Activated CD4-positive, alpha-beta memory T cell treated with anti-CD3 and anti-CD28 coated beads for 36 hours (primary cell): Measurements from ENCODE around the gene IL33. TPM values are rescaled to one million over a fixed set of nuclear protein-coding genes. Genes with fewer than 3 reads are reported as not detected.

ENCODE experiments used
- CTCF ChIA-PET: fragments of 350-600 bp; sonication (Branson Sonifier 250); formaldehyde crosslinking; loops from one replicate; lab custom pipeline; 2021; ENCODE audit warnings: antibody characterized with exemption, inconsistent platforms; lab: Charles Lee
- POLR2A ChIA-PET: fragments of 350-600 bp; sonication (Branson Sonifier 250); formaldehyde crosslinking; loops from one replicate; lab custom pipeline; 2021; ENCODE audit warnings: antibody characterized with exemption; lab: Charles Lee
- DNase-seq: peaks from one replicate; pipeline ENCODE4 v3.0.0-alpha.2; 2020
- H3K27ac Mint-ChIP-seq: one replicate; pipeline ENCODE4 v1.8.0; 2021; ENCODE audit warnings: mixed read lengths
- H3K27me3 Mint-ChIP-seq: one replicate; pipeline ENCODE4 v1.8.0; 2021; ENCODE audit warnings: mixed read lengths
- H3K36me3 Mint-ChIP-seq: one replicate; pipeline ENCODE4 v1.8.0; 2021; ENCODE audit warnings: mixed read lengths
- H3K4me1 Mint-ChIP-seq: one replicate; pipeline ENCODE4 v1.8.0; 2021; ENCODE audit warnings: low read depth, mixed read lengths
- H3K4me3 Mint-ChIP-seq: one replicate; pipeline ENCODE4 v1.8.0; 2021; ENCODE audit warnings: mild to moderate bottlenecking, mixed read lengths
- H3K9me3 Mint-ChIP-seq: one replicate; pipeline ENCODE4 v1.8.0; 2021; ENCODE audit warnings: mixed read lengths
- intact Hi-C: fragments of 100-400 bp; cut with micrococcal nuclease; formaldehyde crosslinking; loops from one replicate; pipeline ENCODE4 v1.15.1; 2023
- total RNA-seq, 2 experiments: library from RNA; stranded (reverse); gene quantifications; one replicate each; pipeline ENCODE4 v1.2.3, GENCODE V29; 2021

IL33 gene
- total RNA-seq, 2 experiments from 2014 or later = not detected

DNA sequence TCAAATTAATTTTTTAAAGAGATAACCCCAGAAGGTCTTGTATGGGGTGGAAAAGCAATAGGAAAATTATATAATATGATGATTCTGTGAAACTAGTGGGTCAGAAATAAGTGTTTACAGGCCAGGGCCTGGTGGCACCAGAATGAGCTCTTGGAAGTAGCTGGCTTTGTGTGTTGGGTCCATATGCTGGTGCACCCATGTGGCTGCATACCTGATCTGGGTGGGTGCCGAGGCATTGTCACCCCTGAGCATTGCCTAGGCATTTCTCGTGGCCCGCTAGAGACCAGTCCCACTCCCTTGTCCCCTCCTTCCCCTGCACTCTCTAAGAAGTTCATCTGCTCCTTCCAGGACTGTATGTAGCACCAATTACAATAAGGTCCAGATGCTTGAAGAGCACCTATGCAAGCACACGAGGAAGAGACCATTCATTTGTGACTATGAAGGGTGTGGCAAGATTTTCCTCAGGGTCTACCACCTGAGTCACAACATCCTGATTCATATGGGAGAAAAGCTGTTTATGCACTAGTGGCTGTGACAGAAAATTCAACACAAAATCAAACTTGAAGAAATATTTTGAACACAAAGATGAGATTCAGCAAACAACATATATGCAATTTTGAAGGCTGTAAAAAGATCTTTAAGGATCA is 19.8 kb upstream of the IL33 start:
- H3K27ac Mint-ChIP-seq = no peak overlapping the region
- ChIA-PET POLR2A (no interaction called here), CTCF (no interaction called here)
- no peaks in the 10 kb centered on the region for H3K9me3 Mint-ChIP-seq
- no peak for DNase-seq
- H3K4me1 Mint-ChIP-seq = no peaks in the 10 kb centered on the region
- no peaks in the 10 kb centered on the region for H3K36me3 Mint-ChIP-seq
- intact Hi-C loops = no loop called here
- H3K27me3 Mint-ChIP-seq = peaks cover 20% of the 10 kb centered on the region
- H3K4me3 Mint-ChIP-seq = no peak overlapping the region

DNA sequence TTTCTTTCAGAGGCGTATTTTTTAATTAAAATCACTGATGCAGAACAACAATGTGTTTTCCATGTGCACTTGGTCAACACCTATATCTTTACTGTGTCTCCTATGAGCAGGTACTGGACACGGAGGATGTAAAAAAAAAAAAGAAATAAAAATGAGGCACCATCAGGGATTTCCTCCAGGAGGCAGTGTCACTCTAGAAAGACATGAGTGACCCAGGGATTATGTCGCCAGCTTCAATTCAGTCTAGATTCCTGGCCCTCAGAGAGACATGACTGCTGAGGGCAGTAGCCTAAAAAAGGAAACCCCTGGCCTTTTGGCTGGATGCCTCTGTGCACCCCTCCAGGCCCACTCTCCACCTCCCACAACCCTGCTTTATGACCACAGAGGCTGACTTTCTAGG is 18.3 kb upstream of the IL33 start:
- ChIA-PET CTCF (interaction anchor here (0.9 to 1.1 kb wide), 3 partner anchors 109 to 113 kb away, joined by 3 to 4 read pairs (median 3); no protein-coding TSS in a partner anchor), POLR2A (no interaction called here)
- H3K27ac Mint-ChIP-seq = no peak overlapping the region
- intact Hi-C loops = no loop called here
- no peaks in the 10 kb centered on the region for H3K9me3 Mint-ChIP-seq
- no peaks in the 10 kb centered on the region for H3K4me1 Mint-ChIP-seq
- no peak overlapping the region for H3K4me3 Mint-ChIP-seq
- peaks cover 22% of the 10 kb centered on the region for H3K27me3 Mint-ChIP-seq
- H3K36me3 Mint-ChIP-seq = no peaks in the 10 kb centered on the region
- DNase-seq = no peak

DNA sequence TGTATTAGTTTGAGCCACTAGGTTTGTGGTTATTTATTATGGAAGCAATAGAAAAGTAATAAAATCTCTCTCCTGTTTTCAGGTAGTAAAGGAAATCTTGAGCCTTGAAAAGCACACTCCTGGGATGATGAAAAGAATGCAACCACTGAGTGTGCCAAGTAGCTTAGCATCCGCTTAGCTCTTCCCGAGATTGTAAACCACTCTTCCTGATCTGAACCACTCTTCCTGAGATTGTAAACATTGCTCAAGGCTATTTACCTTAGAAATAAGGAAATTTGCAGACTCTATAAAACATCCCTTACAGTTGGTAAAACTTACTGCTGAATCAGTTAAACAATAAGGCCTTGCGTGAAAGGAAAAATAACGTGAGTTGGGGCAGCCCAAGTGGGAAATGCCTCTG is 17.4 kb upstream of the IL33 start:
- no peak for DNase-seq
- intact Hi-C loops = no loop called here
- Mint-ChIP-seq H3K4me1 (no peaks in the 10 kb centered on the region), H3K27me3 (peaks cover 22% of the 10 kb centered on the region), H3K4me3 (no peak overlapping the region), H3K9me3 (no peaks in the 10 kb centered on the region), H3K27ac (no peak overlapping the region), H3K36me3 (no peaks in the 10 kb centered on the region)
- POLR2A ChIA-PET = no interaction called here
- CTCF ChIA-PET = interaction anchor here (1.1 kb wide), 1 partner anchor 109 kb away, joined by 3 read pairs; no protein-coding TSS in a partner anchor

DNA sequence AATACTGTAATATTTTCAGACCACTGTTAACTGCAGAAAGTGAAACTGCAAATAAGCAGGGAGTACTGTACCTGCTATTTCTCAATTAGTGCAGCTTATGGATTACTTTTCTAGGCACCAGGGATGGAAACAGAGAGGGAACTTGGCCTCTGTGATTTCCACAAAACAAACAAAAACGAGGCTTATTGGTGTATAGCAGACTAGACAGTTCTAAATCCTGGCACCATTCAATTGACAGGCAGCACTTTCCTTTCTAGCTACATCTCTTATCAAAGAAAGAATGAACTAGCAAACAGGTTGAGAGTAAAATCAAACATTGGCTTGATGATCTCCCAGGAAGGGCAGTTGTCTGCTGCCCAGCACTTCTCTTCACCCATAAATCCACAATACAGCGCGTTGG is 16.0 kb upstream of the IL33 start:
- Mint-ChIP-seq H3K27ac (no peak overlapping the region), H3K36me3 (no peaks in the 10 kb centered on the region), H3K27me3 (peaks cover 22% of the 10 kb centered on the region), H3K9me3 (no peaks in the 10 kb centered on the region), H3K4me3 (no peak overlapping the region), H3K4me1 (no peaks in the 10 kb centered on the region)
- DNase-seq = no peak
- intact Hi-C loops = no loop called here
- ChIA-PET POLR2A (no interaction called here), CTCF (no interaction called here)

DNA sequence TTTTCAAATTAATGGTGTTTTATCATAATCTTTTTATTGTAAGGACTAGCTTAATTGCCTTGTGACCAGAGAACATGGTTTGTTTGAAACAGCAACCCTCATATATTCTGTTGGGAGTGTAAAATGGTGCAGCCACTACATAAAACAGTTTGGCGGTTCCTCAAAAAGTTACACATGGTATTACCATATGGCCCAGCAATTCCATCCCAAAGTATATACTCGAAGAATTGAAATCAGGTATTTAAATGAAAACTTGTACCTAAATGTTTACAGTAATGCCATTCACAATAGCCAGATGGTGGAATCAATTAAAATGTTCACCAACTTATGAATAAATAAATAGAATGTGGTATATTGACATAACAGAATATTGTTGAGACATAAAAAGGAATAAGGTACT is 14.8 kb upstream of the IL33 start:
- Mint-ChIP-seq H3K27me3 (peaks cover 23% of the 10 kb centered on the region), H3K4me1 (no peaks in the 10 kb centered on the region), H3K36me3 (no peaks in the 10 kb centered on the region), H3K27ac (no peak overlapping the region), H3K4me3 (no peak overlapping the region), H3K9me3 (no peaks in the 10 kb centered on the region)
- no peak for DNase-seq
- CTCF ChIA-PET = interaction anchor here (1.1 kb wide), 1 partner anchor 105 kb away, joined by 3 read pairs; no protein-coding TSS in a partner anchor
- POLR2A ChIA-PET = no interaction called here
- intact Hi-C loops = no loop called here

DNA sequence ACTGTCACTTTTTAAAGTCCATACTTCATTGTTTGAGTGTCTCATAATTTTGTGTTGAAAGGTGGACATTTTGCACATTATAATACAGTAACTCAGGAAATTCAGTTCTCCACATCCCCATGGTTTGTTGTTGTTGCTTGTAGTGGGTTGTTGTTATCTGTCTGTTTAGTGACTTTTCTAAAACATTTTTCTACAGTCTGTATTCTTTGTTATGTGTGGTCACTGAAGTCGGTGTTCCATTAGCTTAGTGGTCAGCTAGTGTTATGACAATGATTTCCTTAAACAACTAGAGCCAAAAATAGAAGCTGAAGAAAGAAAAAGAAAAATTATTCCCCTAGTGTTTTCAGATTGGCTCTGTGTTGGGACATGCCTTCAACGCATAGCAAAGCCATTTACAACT is 5.6 kb upstream of the IL33 start:
- Mint-ChIP-seq H3K36me3 (no peaks in the 10 kb centered on the region), H3K9me3 (peaks cover 40% of the 10 kb centered on the region), H3K27me3 (peaks cover 2% of the 10 kb centered on the region), H3K4me1 (no peaks in the 10 kb centered on the region), H3K27ac (no peak overlapping the region), H3K4me3 (no peak overlapping the region)
- DNase-seq = no peak
- ChIA-PET POLR2A (no interaction called here), CTCF (interaction anchor here (0.6 kb wide), 1 partner anchor 204 kb away, joined by 3 read pairs; no protein-coding TSS in a partner anchor)
- intact Hi-C loops = no loop called here

DNA sequence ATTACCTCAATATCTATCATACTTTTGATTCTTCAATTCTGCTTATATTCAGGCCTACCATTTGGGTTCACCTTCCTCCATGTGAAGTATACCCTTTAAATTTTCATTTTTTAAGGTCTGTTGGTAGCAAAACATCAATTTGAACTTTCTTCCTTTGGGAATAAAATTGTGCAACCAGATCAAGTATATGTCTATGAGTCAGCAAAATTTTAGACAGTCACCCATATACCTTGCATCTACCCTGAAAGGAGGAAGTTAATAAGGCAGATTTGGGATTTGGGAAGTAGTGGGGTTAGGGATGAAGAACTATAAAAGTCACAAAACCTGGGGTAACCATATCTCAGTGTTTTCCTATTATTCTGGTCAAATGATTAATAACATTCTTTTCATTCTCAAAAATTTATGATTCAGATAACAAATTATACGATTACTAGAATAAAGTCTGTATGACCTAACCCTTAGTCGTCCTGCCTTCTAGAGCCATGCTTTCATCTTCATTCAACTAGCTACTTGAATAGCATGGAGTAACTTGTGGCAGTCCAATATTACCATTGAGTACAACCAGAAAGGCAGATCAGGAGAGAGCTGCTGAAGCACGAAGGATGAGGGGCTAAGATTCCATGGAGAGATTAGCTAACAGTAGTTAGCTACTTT is 2.8 kb upstream of the IL33 start:
- peaks cover 7% of the 10 kb centered on the region for H3K27me3 Mint-ChIP-seq
- POLR2A ChIA-PET = no interaction called here
- no peaks in the 10 kb centered on the region for H3K4me1 Mint-ChIP-seq
- no peak overlapping the region for H3K4me3 Mint-ChIP-seq
- CTCF ChIA-PET = no interaction called here
- H3K27ac Mint-ChIP-seq = no peak overlapping the region
- H3K36me3 Mint-ChIP-seq = no peaks in the 10 kb centered on the region
- intact Hi-C loops = no loop called here
- H3K9me3 Mint-ChIP-seq = peaks cover 29% of the 10 kb centered on the region
- no peak for DNase-seq

DNA sequence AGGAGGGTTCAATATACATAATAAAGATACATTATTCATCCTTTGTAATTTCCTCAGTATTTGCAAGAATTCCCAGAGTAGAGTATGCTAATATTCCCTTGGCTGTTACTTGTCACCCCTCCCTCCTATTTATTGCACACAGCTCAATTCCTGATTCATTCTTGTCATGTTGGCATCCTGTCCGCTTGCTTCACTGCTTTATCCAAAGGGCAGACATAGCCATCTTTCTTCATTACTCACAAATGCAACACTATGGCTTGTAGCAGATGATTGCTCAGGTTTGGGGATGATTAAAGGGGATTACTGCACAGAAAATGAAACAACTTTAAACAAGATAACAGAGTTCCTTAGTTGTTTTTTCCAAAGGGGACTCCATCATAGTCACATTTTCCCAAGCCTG is 1.2 kb upstream of the IL33 start:
- H3K27ac Mint-ChIP-seq = no peak overlapping the region
- intact Hi-C loops = no loop called here
- H3K27me3 Mint-ChIP-seq = peaks cover 10% of the 10 kb centered on the region
- H3K4me1 Mint-ChIP-seq = no peaks in the 10 kb centered on the region
- no peaks in the 10 kb centered on the region for H3K36me3 Mint-ChIP-seq
- H3K4me3 Mint-ChIP-seq = no peak overlapping the region
- no peak for DNase-seq
- H3K9me3 Mint-ChIP-seq = peaks cover 16% of the 10 kb centered on the region
- ChIA-PET POLR2A (no interaction called here), CTCF (no interaction called here)

DNA sequence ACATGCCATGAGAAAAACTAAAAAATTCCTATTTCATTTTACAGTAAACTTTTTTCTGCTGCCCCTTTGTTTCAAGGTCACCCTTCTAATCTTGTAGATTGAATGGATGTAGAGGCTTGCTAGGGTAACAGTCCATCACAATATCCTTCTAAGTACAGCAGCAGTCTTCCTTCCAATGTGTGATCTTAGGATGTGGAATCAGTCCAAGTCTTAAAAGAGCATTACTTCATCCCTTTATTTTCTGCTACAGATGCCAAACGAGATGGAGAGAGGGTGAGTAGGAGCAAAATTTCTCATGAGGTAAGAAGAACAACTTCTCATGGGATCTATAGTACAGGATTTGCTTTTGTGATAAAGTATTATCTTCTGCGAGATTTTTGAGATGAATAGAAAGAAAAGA is 704 bp upstream of the IL33 start:
- POLR2A ChIA-PET = no interaction called here
- peaks cover 12% of the 10 kb centered on the region for H3K27me3 Mint-ChIP-seq
- H3K4me1 Mint-ChIP-seq = no peaks in the 10 kb centered on the region
- no peaks in the 10 kb centered on the region for H3K36me3 Mint-ChIP-seq
- intact Hi-C loops = no loop called here
- CTCF ChIA-PET = no interaction called here
- no peak overlapping the region for H3K4me3 Mint-ChIP-seq
- H3K27ac Mint-ChIP-seq = no peak overlapping the region
- peaks cover 12% of the 10 kb centered on the region for H3K9me3 Mint-ChIP-seq
- no peak for DNase-seq

DNA sequence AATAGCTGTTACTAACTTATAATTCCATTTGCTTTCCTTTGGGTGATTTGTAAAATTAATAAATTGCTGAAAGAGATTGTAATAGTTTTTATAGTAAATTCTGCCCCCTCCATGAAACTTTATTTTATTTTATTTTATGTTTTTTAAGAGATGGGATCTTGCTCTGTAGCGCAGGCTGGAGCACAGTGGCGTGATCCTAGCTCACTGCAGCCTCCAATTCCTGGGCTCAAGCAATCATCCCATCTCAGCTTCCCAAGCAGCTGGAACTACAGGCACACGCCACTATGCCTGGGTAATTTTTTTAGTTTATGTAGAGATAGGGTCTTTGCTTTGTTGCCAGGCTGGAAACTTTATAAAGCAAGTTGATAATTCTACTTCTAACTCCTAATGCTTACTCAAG is 395 bp downstream of the IL33 start:
- Mint-ChIP-seq H3K36me3 (no peaks in the 10 kb centered on the region), H3K4me1 (no peaks in the 10 kb centered on the region), H3K4me3 (no peak overlapping the region), H3K27me3 (peaks cover 17% of the 10 kb centered on the region), H3K9me3 (peaks cover 1% of the 10 kb centered on the region), H3K27ac (no peak overlapping the region)
- CTCF ChIA-PET = no interaction called here
- POLR2A ChIA-PET = no interaction called here
- DNase-seq = no peak
- intact Hi-C loops = no loop called here

DNA sequence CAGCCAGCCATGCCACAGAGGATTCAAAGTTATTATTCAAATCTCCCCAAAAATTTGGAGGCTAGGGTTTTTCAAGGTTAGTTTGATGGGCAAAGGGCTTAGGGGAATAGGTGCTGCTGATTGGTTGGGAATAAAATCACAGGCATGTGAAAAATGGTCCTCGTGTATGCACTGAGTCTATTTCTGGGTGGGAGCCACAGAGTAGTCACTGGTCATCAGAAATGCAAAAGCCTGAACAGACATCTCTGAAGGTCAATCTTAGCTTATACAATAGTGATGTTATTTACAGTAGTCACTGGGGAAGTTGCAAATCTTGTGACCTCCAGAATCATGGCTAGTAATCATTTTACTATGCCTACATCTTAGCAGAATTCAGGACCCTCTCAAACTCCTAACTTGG is 1.3 kb downstream of the IL33 start:
- H3K27me3 Mint-ChIP-seq = peaks cover 20% of the 10 kb centered on the region
- no peaks in the 10 kb centered on the region for H3K4me1 Mint-ChIP-seq
- DNase-seq = no peak
- no peaks in the 10 kb centered on the region for H3K9me3 Mint-ChIP-seq
- ChIA-PET POLR2A (no interaction called here), CTCF (no interaction called here)
- no peaks in the 10 kb centered on the region for H3K36me3 Mint-ChIP-seq
- no peak overlapping the region for H3K27ac Mint-ChIP-seq
- intact Hi-C loops = no loop called here
- no peak overlapping the region for H3K4me3 Mint-ChIP-seq

DNA sequence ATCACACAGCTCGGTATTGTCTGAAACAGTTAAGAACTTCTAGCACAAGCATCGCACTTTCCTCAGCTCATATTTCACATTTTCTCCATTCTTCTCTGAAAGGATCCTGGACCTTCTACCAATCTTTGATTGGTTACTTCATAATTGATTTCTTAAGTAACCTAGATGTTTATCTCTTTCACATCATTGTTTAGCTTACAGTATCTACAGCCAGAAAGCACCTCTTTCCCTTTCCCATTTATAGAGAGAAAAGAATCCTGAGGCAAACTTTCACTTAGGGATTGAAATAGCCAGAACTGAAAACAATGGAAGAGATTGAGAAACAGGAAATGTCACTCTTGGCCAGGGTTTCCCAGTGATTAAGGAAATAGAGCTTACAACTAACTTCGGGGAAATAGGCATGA is 2.5 kb downstream of the IL33 start:
- Mint-ChIP-seq H3K27me3 (peaks cover 20% of the 10 kb centered on the region), H3K9me3 (no peaks in the 10 kb centered on the region), H3K36me3 (no peaks in the 10 kb centered on the region), H3K4me1 (no peaks in the 10 kb centered on the region), H3K27ac (no peak overlapping the region), H3K4me3 (no peak overlapping the region)
- no peak for DNase-seq
- intact Hi-C loops = no loop called here
- ChIA-PET CTCF (no interaction called here), POLR2A (no interaction called here)

DNA sequence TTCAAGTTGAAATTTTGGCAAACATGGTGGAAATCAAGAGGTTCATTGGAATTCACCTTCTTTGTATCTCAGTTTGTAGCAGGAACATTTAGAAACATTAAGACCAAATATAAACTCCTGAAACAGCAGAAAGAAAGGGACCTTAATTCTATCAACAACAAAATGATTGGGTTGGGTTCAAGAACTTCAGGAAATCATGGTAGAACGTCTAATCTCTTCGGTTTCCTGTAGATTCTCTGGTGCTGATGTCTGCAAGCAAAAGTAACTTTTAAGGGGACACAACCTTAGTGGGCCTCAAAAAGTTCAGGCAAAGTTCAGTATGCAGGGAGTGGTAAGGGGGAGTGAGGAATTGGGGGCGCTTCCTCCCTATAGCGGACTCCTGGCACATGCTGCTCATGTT is 3.4 kb downstream of the IL33 start:
- ChIA-PET POLR2A (no interaction called here), CTCF (no interaction called here)
- H3K4me3 Mint-ChIP-seq = no peak overlapping the region
- H3K9me3 Mint-ChIP-seq = no peaks in the 10 kb centered on the region
- H3K27me3 Mint-ChIP-seq = peaks cover 20% of the 10 kb centered on the region
- H3K4me1 Mint-ChIP-seq = no peaks in the 10 kb centered on the region
- H3K36me3 Mint-ChIP-seq = no peaks in the 10 kb centered on the region
- no peak overlapping the region for H3K27ac Mint-ChIP-seq
- DNase-seq = no peak
- intact Hi-C loops = no loop called here
